GM23338 (cell line): ENCODE measurements around the gene IKBKE. TPM values are rescaled to one million over a fixed set of nuclear protein-coding genes. Genes with fewer than 3 reads are reported as not detected.
A peak's percentile ranks its signal among the peaks of the same experiment; 100 is the strongest.

Experiments used
- ATAC-seq: fragments of 200-7000 bp; cut with Tn5 transposase; 3 replicates; pipeline ENCODE4 v1.9.1; 2020
- DNase-seq: peaks from one replicate; pipeline ENCODE4 v3.0.0-alpha.2; 2015; ENCODE audit warnings: low spot score
- H2AFZ ChIP-seq: fragments of 200-600 bp; sonication (generic); 2 replicates; pipeline ENCODE4 v1.8.0; 2016; ENCODE audit warnings: antibody characterized with exemption, mild to moderate bottlenecking, moderate library complexity
- H3F3A ChIP-seq: fragments of 200-600 bp; sonication (generic); replicated peaks from 2 replicates; pipeline ENCODE4 v1.8.0; 2017; ENCODE audit warnings: antibody characterized with exemption, mixed run types, low read depth
- H3K27ac ChIP-seq: fragments of 200-600 bp; sonication (generic); 2 replicates; pipeline ENCODE4 v1.6.1; 2016; ENCODE audit warnings: low read depth
- H3K27me3 ChIP-seq: fragments of 200-600 bp; sonication (generic); 2 replicates; pipeline ENCODE4 v1.8.0; 2016; ENCODE audit warnings: mild to moderate bottlenecking, mixed run types, moderate library complexity; ENCODE audit not compliant: insufficient read depth
- H3K36me3 ChIP-seq: fragments of 200-600 bp; sonication (generic); 2 replicates; pipeline ENCODE4 v1.8.0; 2016; ENCODE audit warnings: mild to moderate bottlenecking; ENCODE audit not compliant: insufficient read depth
- H3K4me1 ChIP-seq: fragments of 200-600 bp; sonication (generic); 2 replicates; pipeline ENCODE4 v1.8.0; 2016; ENCODE audit warnings: mild to moderate bottlenecking, moderate library complexity; ENCODE audit not compliant: insufficient read depth
- H3K4me2 ChIP-seq: fragments of 200-600 bp; sonication (generic); 2 replicates; pipeline ENCODE4 v1.7.1; 2017; ENCODE audit warnings: mixed run types
- H3K4me3 ChIP-seq: fragments of 200-600 bp; sonication (generic); 2 replicates; pipeline ENCODE4 v1.6.1; 2016; ENCODE audit warnings: mixed run types
- H3K79me2 ChIP-seq: fragments of 200-600 bp; sonication (generic); replicated peaks from 2 replicates; pipeline ENCODE4 v1.8.0; 2017; ENCODE audit warnings: mild to moderate bottlenecking; ENCODE audit not compliant: insufficient read depth
- H3K9me2 ChIP-seq: fragments of 200-600 bp; sonication (generic); 2 replicates; pipeline ENCODE4 v1.8.0; 2017; ENCODE audit not compliant: insufficient read depth
- H4K20me1 ChIP-seq: fragments of 200-600 bp; sonication (generic); replicated peaks from 2 replicates; pipeline ENCODE4 v1.8.0; 2017; ENCODE audit warnings: mild to moderate bottlenecking; ENCODE audit not compliant: insufficient read depth
- H3K27ac Mint-ChIP-seq: 2 replicates; pipeline ENCODE4 v1.8.0; 2020; ENCODE audit warnings: inconsistent platforms, mild to moderate bottlenecking, moderate library complexity, mixed read lengths
- H3K27me3 Mint-ChIP-seq: 3 replicates; pipeline ENCODE4 v1.8.0; 2022; ENCODE audit warnings: low read depth, mild to moderate bottlenecking, moderate library complexity, mixed read lengths, inconsistent platforms; ENCODE audit not compliant: insufficient read depth, poor library complexity
- H3K36me3 Mint-ChIP-seq: 3 replicates; pipeline ENCODE4 v1.8.0; 2021; ENCODE audit warnings: low read depth, mild to moderate bottlenecking, inconsistent platforms, moderate library complexity, mixed read lengths
- H3K4me1 Mint-ChIP-seq: 3 replicates; pipeline ENCODE4 v1.8.0; 2020; ENCODE audit warnings: mild to moderate bottlenecking, inconsistent platforms, mixed read lengths
- H3K4me3 Mint-ChIP-seq: 3 replicates; pipeline ENCODE4 v1.8.0; 2021; ENCODE audit warnings: moderate library complexity, mild to moderate bottlenecking, inconsistent platforms, mixed read lengths
- H3K9me3 Mint-ChIP-seq: 3 replicates; pipeline ENCODE4 v1.8.0; 2020; ENCODE audit warnings: moderate library complexity, mild to moderate bottlenecking, inconsistent platforms, mixed read lengths
- CREB1 ChIP-seq: fragments of 250-450 bp; sonication (Bioruptor Pico); IDR thresholded peaks from 2 replicates; pipeline ENCODE4 v1.5.0; 2020; ENCODE audit warnings: low read depth, mild to moderate bottlenecking, moderate library complexity
- CTCF ChIP-seq, 2 experiments: fragments of 200-600 bp in 1 of 2; sonication (generic) in 1 of 2; conservative IDR thresholded peaks; 2 replicates each; pipeline versions ENCODE4 v1.5.1 to v1.6.1; 2016 to 2017; ENCODE audit warnings: antibody characterized with exemption in 2 of 2, low read depth in 2 of 2, mild to moderate bottlenecking in 2 of 2, moderate library complexity in 1 of 2
- NANOG ChIP-seq: IDR thresholded peaks from 2 replicates; pipeline ENCODE4 v1.6.1; 2016; ENCODE audit warnings: antibody characterized with exemption, borderline replicate concordance
- STAT1 ChIP-seq: IDR thresholded peaks from one replicate; pipeline ENCODE4 v1.6.1; 2016; ENCODE audit warnings: antibody characterized with exemption; ENCODE audit not compliant: unreplicated experiment
- ZNF331 ChIP-seq: fragments of 250-450 bp; sonication (Bioruptor Pico); IDR thresholded peaks from 2 replicates; pipeline ENCODE4 v1.5.0; 2020; ENCODE audit warnings: low read depth, mild to moderate bottlenecking, moderate library complexity
- ZNF462 ChIP-seq: fragments of 250-450 bp; sonication (Bioruptor Pico); IDR thresholded peaks from 2 replicates; pipeline ENCODE4 v1.5.0; 2020; ENCODE audit warnings: mild to moderate bottlenecking, moderate library complexity
- polyA plus RNA-seq: library from polyadenylated mRNA; unstranded; fragments of >200 nt; fragmentation: Nextera tagmentation; extraction: Ambion mirVana; gene quantifications from 2 replicates; pipeline ENCODE4 v1.2.1, GENCODE V29; 2016
- total RNA-seq: library from RNA; depleted of rRNA; stranded (reverse); fragments of >200 nt; shearing (Covaris generic); gene quantifications from 2 replicates; pipeline ENCODE4 v1.2.3, GENCODE V29; 2014

Gene IKBKE
- total and polyA plus RNA-seq, 2 experiments from 2014 or later, result 4.8 to 11.1 TPM

GRCh38 chr1:206510371-206510770, 40.1 kb downstream of the IKBKE start (continued):
- TF ChIP-seq CTCF (conservative IDR thresholded peaks at IDR 0.05; ENCODE audit: low read depth in 2 of 2) (no peak), STAT1 (no peak), ZNF331 (no peak), CREB1 (CRISPR knock-in tag) (no peak), NANOG (no peak), ZNF462 (CRISPR knock-in tag) (no peak)

- peaks cover 18% of the 10 kb centered on the region for H3K4me1 ChIP-seq
- no peak overlapping the region for H3K27ac Mint-ChIP-seq
- no peak overlapping the region for H3K4me3 ChIP-seq
- no peaks in the 10 kb centered on the region for H3K36me3 ChIP-seq
- ATAC-seq (no peak), DNase-seq (peak; percentile 40)
- no peaks in the 10 kb centered on the region for H3K79me2 ChIP-seq
- H3F3A ChIP-seq, result 0 out of 2 replicates have a peak, but pooled peaks cover 2% of the 10 kb centered on the region
- no peak overlapping the region; the same call in 1 of the 2 replicates for H3K4me2 ChIP-seq
- H2AFZ ChIP-seq, result no peak overlapping the region
- no peaks in the 10 kb centered on the region for H3K9me3 Mint-ChIP-seq
- peaks cover 45% of the 10 kb centered on the region for H3K4me1 Mint-ChIP-seq
- no peaks in the 10 kb centered on the region for H3K9me2 ChIP-seq
- peaks cover 44% of the 10 kb centered on the region for H3K27me3 Mint-ChIP-seq
- no peak overlapping the region for H3K27ac ChIP-seq
- H3K27me3 ChIP-seq, result peaks cover 47% of the 10 kb centered on the region
- H3K4me3 Mint-ChIP-seq, result no peak overlapping the region; the same call in 2 of the 3 replicates
- H3K36me3 Mint-ChIP-seq, result no peaks in the 10 kb centered on the region
- H4K20me1 ChIP-seq, result peaks cover 7% of the 10 kb centered on the region; the same call in 1 of the 2 replicates
- 0 out of 2 replicates have a peak, but pooled peaks have one; percentile 34 for TF ChIP-seq ZNF462 (CRISPR knock-in tag)
- TF ChIP-seq NANOG, result no peak
These were observed 41.2 kb downstream of the IKBKE start for GRCh38 chr1:206511362-206512057.
